Measurements from ENCODE around the gene YWHAH.

YWHAH gene

GRCh38 chr22:31947296-31947695 is 3.0 kb downstream of the YWHAH start:
- H3K27me3 ChIP-seq (ENCODE audit: low read length): no peaks in the 10 kb centered on the region
- H3F3A ChIP-seq (ENCODE audit: insufficient read depth): peaks cover 22% of the 10 kb centered on the region
- H3K4me2 ChIP-seq (ENCODE audit: low read depth, low read length, poor library complexity, severe bottlenecking): peak overlapping the region; percentile 77
- TF ChIP-seq EZH2phosphoT487 (conservative IDR thresholded peaks at IDR 0.05; ENCODE audit: low read length): no peak
- peak; percentile 62 for TF ChIP-seq CTCF (IDR thresholded peaks at IDR 0.05; ENCODE audit: insufficient read depth, low read length, poor library complexity, severe bottlenecking)
- peaks cover 17% of the 10 kb centered on the region; the same call in 1 of the 2 replicates for H4K20me1 ChIP-seq (ENCODE audit: low read depth, low read length)
- H3K9me3 ChIP-seq (ENCODE audit: insufficient read depth, low read length): no peaks in the 10 kb centered on the region
- peak overlapping the region; percentile 83; the same call in 1 of the 2 replicates for H3K27ac ChIP-seq (ENCODE audit: low read depth, low read length)
- H3K36me3 ChIP-seq (ENCODE audit: low read length): peaks cover 23% of the 10 kb centered on the region
- H3K9me2 ChIP-seq (replicated peaks; ENCODE audit: insufficient read depth, low read length): no peaks in the 10 kb centered on the region
- no peak overlapping the region for H3K4me3 ChIP-seq (ENCODE audit: insufficient read depth, low read length, poor library complexity, severe bottlenecking)
- H3K79me2 ChIP-seq (ENCODE audit: insufficient read depth, low read length): peaks cover 73% of the 10 kb centered on the region
- H2AFZ ChIP-seq (ENCODE audit: low read depth, low read length, severe bottlenecking): no peak overlapping the region
- no peak overlapping the region for H3K9ac ChIP-seq (ENCODE audit: low read length)

GRCh38 chr22:31948002-31948401 is 3.7 kb downstream of the YWHAH start:
- Histone ChIP-seq H2AFZ (ENCODE audit: low read depth, low read length, severe bottlenecking) (no peak overlapping the region), H3F3A (ENCODE audit: insufficient read depth) (peaks cover 22% of the 10 kb centered on the region), H3K27me3 (ENCODE audit: low read length) (no peaks in the 10 kb centered on the region), H3K9me2 (replicated peaks; ENCODE audit: insufficient read depth, low read length) (no peaks in the 10 kb centered on the region), H3K9me3 (ENCODE audit: insufficient read depth, low read length) (no peaks in the 10 kb centered on the region), H3K4me2 (ENCODE audit: low read depth, low read length, poor library complexity, severe bottlenecking) (no peak overlapping the region), H3K9ac (ENCODE audit: low read length) (no peak overlapping the region), H3K27ac (ENCODE audit: low read depth, low read length) (no peak overlapping the region), H3K36me3 (ENCODE audit: low read length) (peaks cover 26% of the 10 kb centered on the region), H3K79me2 (ENCODE audit: insufficient read depth, low read length) (peaks cover 80% of the 10 kb centered on the region), H3K4me3 (ENCODE audit: insufficient read depth, low read length, poor library complexity, severe bottlenecking) (no peak overlapping the region), H4K20me1 (ENCODE audit: low read depth, low read length) (peaks cover 24% of the 10 kb centered on the region; the same call in 1 of the 2 replicates)
- TF ChIP-seq CTCF (IDR thresholded peaks at IDR 0.05; ENCODE audit: insufficient read depth, low read length, poor library complexity, severe bottlenecking): no peak
- no peak for TF ChIP-seq EZH2phosphoT487 (conservative IDR thresholded peaks at IDR 0.05; ENCODE audit: low read length)

- Histone ChIP-seq H3K9me2 (replicated peaks; ENCODE audit: insufficient read depth, low read length) (no peaks in the 10 kb centered on the region), H3F3A (ENCODE audit: insufficient read depth) (peaks cover 20% of the 10 kb centered on the region), H3K27ac (ENCODE audit: low read depth, low read length) (no peak overlapping the region), H3K79me2 (ENCODE audit: insufficient read depth, low read length) (peaks cover 97% of the 10 kb centered on the region), H3K9me3 (ENCODE audit: insufficient read depth, low read length) (no peaks in the 10 kb centered on the region), H4K20me1 (ENCODE audit: low read depth, low read length) (peaks cover 38% of the 10 kb centered on the region), H3K36me3 (ENCODE audit: low read length) (peaks cover 29% of the 10 kb centered on the region), H3K9ac (ENCODE audit: low read length) (no peak overlapping the region), H3K27me3 (ENCODE audit: low read length) (no peaks in the 10 kb centered on the region), H2AFZ (ENCODE audit: low read depth, low read length, severe bottlenecking) (no peak overlapping the region), H3K4me3 (ENCODE audit: insufficient read depth, low read length, poor library complexity, severe bottlenecking) (no peak overlapping the region), H3K4me2 (ENCODE audit: low read depth, low read length, poor library complexity, severe bottlenecking) (no peak overlapping the region)
- TF ChIP-seq CTCF (IDR thresholded peaks at IDR 0.05; ENCODE audit: insufficient read depth, low read length, poor library complexity, severe bottlenecking) (no peak), EZH2phosphoT487 (conservative IDR thresholded peaks at IDR 0.05; ENCODE audit: low read length) (no peak)
These were observed 5.9 kb downstream of the YWHAH start for GRCh38 chr22:31950226-31950625.
